Suppressor macrophage treated with lipopolysaccharide for 1 hour (primary cell): ENCODE measurements around the gene RUNX1.
A peak's percentile ranks its signal among the peaks of the same experiment; 100 is the strongest.

Experiments used
- DNase-seq, 3 donors: peaks; one replicate each; pipeline ENCODE4 v3.0.0-alpha.2; 2020 to 2022

The RUNX1 gene

DNA sequence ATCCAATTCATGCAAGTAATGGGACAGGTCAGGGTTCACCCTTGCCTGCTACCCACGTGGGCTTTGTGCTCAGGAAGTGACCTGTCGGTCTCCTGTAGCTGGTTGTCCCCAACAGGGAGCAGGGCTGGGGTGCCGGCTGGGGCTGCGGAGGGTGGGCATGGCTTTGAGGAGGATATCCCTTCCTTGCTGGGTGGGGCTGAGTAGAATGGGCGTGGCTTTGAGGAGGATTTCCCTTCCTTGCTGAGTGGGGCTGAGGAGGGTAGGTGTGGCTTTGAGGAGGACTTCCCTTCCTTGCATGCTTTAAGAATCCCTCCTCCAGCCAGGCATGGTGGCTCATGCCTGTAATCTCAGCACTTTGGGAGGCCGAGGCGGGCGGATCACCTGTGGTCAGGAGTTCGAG, 229.1 kb downstream of the RUNX1 start:
- DNase-seq = peak in 1 of 3 donors; percentile 42

DNA sequence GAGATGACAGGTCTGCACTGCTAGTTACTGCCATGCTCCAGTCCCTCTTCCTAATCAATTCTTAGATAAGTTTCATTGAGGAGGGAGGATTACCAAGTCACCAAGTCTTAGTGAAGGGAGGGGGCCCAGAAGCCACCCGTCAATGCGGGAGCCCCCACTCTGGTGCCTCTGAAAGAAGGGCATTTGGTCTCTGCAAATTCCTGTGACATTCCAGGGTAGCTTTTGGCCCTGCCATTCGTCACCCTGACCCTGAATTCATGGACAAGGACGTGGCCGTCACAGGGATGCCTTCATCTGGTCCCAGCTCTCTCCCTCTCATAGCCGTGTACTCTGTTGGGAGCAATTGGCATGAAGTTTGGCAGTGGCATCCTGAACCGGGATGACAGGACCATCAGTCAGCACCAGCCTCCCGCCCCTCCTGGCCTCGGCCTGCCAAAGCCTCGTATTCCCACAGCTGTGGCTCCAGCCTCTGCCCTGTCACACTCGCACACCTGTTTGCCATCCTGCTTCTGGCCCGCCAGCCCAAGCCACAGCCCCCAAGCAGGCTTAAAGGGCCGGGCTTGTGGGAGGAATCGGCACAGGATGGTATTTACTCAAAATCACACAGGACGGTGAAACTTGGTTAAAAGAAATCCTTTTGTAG, 229.6 kb downstream of the RUNX1 start:
- no peak for DNase-seq

DNA sequence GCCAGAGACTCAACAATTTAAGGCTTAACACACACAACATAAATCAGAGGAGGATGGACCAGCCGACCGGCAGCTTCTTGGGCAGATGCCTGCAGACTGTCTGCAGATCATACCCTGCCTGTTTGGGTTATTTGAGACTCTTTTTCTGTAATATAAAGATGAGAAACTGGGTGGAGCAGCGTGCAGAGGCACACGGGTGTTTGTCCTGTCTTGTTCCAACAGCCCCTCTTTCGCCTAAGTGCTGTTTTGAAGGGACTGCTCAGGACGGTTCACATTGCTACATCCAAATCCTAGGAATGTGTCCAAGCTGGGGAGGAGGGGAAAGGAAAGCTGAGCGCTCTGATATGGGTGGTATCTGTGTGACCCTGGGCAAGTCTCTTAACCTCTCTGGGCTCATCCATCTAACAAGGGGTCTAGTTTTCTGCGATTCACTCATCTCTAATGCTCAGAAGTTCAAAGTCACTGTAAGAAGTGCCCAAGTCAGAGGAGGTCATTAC, 230.4 kb downstream of the RUNX1 start:
- no peak for DNase-seq

DNA sequence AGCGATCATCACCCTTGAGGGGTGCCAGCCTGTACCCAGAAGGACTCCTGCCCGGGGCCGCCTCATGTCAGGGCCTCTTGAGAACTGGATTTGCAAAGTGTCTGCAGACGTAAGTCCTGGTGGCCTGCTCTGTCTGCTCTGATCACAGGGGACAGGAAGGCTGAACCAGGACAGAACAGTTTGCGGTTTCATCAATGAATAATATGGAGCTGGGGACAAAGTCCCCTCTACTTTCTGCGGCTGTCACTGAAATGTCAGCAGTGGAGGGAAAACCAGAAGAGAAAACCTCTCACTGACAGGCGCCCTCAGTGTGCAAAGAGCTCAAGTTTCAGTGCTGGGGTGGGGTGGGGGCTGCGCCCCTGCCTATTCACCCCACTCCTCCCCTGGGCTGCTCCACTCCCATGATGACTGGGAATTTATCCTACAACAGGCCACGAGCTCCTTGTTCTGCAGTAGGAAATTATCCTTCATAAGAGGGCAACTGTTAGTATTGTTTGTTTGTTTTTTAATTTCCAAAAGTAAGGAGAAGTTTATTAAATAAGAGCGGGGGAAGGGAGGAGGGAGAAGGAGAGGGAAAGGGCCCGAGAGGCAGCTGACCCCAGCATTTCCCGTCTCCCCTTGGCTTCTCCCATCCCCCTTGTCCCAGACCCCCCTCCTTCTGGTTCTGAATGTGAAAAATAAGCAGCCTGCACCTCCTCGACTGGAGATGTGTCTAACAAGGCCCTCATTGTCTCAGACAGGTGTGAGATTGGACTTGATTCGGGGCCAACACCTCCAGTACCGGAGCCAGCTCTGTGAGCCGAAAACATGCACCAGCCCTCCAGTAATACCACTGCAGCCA, 231.1 kb downstream of the RUNX1 start:
- DNase-seq = no peak

DNA sequence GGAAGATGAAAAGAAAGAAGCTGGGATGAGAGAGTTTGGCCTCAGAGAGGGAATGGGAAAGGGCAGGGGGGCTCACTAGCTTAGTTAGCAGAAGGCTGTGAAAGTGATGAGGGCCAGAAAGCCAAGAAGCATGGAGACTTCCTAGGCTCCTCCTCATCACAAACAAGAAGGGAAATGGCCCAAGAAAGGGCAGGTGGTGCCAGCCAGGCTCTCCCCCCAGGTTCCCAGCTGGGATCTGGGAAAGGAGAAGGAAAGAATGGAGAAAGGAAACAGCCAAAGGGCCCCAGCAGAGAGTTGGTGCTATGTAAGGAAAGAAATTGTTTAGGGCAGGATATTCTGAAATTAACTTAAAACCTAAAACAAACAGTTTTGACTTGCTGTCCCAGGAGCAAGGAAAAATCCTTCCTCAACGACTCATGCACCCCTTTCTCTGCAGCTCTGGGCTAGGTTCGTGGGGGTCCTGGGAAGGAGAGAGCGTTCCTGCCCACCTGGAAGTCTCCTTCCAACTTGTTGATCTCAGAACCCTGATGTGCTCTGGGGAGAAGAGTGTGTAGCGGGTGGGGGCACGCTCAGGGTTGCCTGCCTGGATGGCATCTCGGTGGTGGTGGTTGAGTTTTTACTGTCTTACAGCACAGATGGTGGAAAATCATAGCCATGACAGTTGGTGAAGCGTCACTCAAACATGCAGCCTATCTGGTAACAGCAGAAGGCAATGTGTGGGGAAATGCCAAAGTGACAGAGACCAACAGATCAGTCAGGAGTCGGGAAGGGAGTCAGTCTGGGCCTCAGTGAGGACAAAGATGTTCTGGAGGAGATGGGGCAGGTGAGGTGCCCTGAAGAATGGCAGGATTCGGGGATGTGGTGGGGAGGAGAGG, 233.0 kb downstream of the RUNX1 start:
- no peak for DNase-seq

DNA sequence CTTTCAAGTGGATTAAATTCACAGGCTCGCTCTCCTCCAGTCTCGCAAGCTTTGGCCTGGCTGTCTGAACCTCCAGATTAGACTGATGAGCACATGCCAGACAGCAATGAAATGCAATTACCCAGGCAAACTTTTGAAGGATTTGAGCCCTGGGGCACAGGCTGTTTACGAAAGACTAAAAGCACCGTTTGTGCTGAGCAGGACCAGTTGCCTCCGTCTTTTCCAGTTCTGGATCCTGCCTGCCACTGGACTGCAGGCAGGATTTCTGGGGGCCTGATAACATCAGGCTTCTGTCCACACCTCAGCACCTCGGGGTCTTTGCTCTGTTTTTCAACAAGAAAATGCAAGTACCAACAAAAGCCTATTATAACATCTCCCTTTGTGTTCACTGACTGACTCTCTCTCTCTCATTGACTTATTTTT, 234.6 kb downstream of the RUNX1 start:
- no peak for DNase-seq

DNA sequence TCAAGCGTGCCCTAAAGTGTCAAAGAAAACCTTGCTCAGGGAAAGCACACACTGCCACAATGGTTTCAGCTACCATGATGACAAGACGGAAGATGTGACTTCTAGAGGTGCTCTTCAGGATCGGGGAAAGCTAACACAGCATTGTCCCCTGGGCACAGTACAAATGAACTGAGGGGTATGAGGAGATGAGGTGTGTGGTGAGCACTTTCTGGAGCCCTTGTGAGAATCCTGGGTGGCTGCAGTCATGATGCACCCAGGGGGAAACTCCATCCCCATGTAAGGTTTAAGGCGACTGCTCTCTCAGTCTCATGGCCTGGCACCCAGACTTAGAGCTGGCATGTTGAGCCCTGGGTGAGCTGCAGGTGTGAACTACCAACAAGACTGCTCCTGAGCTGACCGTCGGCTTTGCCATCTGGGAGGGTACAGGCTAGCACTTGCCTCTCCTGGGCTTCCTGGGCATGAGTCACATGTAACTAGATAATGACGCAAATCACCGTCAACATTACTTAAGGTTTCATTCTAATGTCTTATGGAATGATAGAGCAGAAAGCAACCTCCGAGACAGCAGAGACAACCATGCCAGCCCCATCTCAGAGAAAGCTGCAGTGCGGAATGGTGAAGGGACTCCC, 235.7 kb downstream of the RUNX1 start:
- DNase-seq = peak; percentile 31 to 66 (median 55)

DNA sequence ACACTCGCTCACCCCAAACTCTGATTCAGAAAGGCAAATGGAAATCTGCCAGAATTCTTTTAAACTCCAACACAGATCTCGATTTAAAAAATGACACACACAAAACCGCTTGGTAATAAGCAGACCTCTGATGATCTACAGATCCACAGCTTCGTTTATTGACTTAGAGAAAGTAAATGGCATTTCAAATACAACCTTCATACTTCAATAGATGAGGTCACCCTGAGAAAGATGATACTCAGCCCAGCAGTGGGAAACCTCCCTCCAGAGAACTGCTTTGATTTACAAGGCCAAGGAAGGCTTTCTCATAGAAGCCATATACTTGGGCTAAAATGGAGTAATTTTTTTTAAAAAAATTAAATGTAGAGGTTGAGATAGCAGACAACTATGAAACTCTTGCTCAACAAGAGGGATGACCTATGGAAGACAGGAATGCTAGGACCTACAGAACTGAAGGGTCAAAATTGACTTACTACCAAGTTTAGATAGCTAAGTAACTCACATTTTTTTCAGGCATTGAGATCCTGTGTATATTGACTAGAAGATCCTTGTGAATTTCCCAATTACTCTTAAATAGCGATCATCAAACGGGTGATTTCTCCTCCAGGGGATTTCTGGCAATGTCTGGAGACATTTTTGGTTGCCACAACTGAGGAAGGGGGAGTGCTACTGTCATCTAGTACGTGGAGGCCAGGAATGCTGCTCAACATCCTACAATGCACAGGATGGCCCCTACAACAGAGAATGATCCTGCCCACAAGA, 236.4 kb downstream of the RUNX1 start:
- no peak for DNase-seq

DNA sequence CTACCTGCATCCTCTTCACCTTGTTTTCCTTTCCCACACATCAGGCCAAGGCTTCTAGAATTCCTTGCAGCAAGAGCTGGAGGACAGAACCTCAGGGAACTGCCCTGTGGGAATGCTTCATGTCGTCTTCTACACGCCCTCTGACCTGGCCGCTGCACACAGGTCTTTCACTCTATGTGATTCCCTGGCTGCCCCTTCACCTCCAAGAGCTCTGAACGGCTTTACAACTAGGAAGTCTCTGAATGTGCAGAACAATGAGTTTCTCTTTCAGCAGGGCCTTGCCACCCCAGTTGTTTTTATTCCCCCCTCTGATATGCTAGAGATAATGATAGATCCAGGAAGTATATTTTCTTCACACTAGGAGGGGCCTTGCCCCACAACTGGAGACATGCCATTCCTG, 237.7 kb downstream of the RUNX1 start:
- DNase-seq = no peak

DNA sequence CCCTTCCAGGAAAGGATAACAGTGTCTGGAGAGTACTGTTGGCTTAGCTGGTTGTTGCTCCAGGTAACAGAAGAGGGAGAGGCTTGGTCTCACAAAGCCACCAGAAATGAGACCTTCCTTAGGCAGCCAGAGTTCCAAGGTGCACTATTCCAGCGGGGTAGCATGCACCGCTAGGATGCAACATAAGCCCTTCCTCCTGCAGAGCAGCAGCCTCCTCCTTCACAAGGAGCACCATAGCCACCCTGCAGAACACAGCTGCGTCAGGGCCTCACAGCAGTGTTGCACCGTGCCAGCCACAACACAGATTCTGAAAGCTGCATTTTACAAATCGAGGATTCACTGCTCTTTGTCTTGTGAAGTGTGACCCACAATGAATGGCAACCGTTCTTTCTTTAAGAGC, 238.3 kb downstream of the RUNX1 start:
- no peak for DNase-seq

DNA sequence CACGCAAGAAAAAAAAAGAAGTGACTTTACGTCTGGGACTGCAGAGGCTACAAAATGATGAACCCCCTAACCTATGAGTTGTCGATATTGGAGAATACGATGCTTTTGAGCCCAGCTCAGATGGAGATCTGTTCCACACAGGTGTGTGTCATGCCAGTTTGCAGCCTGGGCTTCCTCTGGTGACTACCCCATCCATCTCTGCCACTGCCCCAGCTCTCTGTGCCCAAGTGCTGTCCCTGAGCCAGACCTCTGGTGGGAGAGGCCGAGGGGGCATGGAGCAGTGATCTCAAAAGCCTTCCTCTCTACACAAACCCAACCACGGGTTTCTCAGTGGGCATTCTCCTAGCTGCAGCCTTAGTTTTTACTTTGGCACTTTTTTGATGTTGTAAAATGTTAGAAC, 239.3 kb downstream of the RUNX1 start:
- no peak for DNase-seq

DNA sequence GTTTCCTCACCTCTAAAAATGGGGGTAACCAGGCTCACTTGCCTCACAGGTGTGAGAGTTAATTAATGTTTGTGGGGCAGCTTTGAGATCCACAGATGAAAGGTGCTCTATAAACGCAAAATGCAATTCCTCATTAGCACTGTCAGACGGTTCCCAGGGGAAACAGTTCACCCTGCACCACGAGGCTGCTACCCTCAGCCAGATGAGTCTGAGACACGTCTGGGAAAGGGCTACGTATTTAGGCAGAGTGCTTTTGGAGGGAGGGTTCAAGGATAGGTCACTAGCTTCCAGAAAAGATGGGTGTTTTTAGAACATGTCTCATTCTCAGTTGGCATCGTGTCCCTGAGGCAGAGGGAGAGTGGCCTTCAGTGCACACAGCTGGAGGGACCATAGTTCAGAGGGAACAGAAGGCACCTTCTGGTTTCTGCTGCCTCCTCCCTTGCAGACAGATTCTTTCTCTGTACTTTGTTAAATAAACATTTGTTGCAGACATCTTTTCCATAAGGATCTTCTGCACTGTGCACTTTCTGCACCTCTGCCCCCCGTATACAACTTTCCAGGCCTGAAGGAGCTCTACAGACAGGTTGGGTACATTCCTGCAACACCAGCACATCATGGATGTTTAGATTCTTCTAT, 240.4 kb downstream of the RUNX1 start:
- DNase-seq = peak in 2 of 3 donors; percentile 50 to 67

DNA sequence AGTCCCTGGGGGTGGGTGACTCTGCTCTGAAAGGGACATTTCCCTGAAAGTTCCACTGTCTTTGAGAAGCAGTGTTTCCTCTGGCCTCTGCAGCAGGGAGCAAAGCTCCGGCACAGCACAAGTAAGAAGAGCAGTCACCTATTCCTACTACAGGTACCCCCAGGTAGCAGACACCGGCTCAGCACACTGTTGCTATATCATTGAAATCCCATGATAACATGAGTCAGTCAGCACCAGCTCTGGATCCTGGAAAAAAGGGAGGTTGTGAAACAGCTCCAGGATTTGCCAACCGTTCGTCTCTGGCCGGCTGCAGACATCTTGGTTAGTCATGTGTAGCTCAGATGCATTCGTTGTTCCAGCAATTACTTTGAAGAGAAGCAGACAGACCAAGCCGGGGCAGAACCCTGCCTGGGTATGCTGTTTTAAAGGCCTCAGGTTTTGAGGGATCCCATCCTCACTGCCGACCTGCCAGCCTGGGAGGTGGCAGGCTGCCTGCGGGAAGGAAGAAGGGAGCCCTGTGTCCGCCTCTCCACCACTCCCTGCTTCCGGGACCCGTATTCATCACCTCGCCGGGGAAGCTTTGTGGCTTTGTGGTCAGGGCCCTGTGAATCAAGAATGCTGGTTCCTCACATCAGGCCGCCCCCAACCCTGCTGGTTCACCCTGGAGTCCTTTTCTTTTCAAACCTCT, 241.1 kb downstream of the RUNX1 start:
- peak; percentile 82 to 90 (median 85) for DNase-seq

DNA sequence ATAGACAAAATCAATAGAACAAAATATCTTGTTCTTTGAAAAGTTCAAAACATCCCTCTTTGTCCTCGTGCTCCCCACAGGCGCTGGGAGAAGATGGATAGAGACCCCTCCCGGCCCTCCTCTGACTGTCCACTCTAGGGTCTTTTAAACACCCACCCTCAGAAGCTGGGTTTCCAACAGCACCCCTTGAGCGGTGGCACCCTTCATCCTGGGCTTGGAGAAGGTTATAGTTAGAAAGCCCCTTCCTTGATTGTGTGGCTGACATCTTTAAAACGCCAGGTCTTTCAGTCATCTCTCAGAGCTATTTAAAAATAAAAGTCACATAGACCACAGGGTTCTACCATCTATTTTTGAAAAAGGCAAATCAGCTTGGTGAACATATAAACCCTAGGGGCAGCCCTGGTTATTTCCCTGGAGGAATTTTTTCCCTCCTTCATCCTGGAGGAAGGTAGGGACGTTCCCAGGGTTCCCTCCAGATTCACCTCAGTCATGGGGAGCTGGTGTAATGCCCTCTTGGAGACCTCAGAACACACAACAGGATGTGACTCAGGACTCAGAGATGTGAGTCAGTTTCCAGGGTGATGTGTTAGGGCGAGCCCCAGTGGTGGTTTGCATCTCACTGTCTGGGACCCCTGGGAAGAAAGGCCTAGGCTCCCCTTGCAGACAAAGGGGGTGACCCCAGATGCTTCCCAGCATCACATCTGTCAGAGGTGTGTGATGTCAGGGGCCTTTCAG, 241.8 kb downstream of the RUNX1 start:
- DNase-seq = peak; percentile 90 to 97 (median 91)

DNA sequence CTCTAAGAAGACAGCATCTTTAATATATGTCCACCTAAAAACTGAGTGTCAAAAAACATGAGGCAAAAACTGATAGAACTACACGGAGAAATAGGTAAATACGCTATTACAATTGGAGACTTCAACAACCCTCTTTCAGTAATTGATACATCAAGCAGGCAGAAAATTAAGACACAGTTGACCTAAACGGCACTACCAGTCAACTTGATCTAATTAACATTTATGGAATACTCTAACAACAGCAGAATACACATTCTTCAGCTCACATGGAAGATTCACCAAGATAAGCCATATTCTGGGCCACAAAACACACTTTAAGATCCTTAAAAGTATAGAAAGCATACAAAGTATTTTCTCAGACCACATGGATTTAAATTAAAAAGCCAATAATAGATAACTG, 242.7 kb downstream of the RUNX1 start:
- no peak for DNase-seq

DNA sequence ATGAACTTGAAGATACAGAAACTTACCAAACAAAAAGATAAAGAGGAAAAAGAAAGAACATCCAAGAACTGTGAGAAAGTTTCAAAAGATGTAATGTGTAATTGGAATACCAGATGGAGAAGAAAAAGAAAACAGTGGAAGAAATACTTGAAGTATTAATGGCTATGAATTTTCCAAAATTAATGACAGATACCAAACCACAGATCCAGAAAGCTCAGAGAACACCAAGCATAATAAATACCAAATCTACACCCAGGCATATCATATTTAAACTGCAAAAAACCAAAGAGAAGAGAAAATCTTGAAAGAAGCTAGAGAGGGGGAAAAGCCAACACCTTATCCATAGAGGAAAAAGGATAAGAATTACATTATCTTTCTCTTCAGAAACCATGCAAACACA, 243.9 kb downstream of the RUNX1 start:
- DNase-seq = no peak

DNA sequence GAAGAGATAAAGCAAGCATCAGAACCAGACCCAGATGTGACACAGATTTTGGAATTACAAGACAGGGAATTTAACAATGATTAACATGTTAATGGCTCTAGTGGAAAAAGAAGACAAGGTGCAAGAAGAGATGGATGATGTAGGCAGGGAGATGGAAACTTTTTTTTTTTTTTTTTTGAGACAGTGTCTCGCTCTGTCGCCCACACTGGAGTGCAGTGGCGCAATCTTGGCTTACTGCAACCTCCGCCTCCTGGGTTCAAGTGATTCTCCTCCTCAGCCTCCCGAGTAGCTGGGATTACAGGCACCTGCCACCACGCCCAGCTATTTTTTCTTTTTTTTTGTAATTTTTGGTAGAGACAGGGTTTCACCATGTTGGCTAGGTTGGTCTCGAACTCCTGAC, 244.5 kb downstream of the RUNX1 start:
- peak; percentile 37 to 42 (median 40) for DNase-seq

DNA sequence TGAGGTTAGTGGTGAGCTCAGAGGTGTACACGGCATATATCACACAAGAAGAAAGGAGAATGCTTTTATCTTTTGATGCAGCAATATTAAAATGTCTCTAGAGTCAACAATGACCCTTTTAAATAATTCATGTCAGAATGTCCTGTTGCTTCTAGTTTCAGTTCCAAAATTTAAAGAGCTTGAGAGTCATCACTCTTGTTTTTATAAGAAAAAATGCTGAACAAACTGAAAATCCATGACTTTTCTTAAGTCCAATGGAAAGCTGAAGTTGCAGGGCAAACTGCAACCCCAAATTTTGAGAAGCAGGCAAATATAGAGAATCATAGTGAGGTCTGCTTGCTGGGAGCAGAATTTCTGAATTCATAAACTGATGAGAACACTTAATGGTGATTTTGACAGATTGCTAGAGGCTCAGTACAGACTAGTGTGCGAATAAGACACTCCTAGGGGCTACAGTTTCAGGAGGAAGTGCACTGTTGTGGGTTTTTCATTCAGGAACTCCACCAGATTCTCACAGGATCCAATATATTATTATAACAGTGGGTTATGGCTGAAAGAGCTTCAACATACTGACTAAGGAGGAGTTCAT, 245.2 kb downstream of the RUNX1 start:
- peak in 2 of 3 donors; percentile 52 to 64 for DNase-seq

DNA sequence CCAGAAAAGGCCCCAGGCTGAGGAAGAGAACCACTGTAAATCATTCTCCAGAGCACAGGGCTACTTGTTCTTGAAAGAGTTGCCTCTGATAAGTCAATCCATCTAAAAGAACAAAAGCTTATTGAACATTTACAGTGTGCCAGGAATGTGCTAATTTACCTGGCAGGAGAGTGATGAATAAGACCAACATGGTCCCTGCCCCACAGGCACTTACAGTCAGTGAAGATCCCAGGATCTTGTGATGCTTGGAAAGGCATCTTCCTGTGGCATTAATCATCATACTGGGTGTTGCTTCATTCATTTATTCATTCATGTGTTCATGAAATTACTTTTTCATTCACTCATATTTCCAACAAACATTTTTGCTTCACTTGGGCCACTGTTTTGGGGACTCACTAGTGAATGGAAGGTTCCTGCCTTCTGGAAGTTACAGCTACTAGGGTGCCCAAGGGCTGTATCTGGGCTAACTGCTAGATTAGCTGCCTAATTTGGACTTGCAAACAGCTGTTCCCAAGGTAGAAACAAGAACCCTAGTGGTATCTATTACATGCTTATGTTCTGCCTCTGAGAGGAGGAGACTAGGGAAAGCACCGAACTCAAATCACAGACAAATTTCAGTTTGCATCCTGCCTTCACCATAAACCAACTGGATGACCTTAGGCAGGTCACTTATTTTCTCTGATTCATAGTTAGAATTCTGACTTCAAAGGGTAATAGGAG, 246.8 kb downstream of the RUNX1 start:
- peak in 1 of 3 donors; percentile 39 for DNase-seq
